NCI-H1436 treated with DMSO at 0.1 percent for 48 hours (cell line): ENCODE data around the gene FLRT3.

ENCODE experiments used
- DNase-seq: peaks from one replicate; lab custom pipeline; 2025; lab: John Stamatoyannopoulos, UW

Gene FLRT3

GRCh38 chr20:14319704-14320103 is 17.7 kb downstream of the FLRT3 start:
- DNase-seq = no peak

GRCh38 chr20:14313341-14314020 is 23.9 kb downstream of the FLRT3 start:
- DNase-seq = no peak

- no peak for DNase-seq
Measured at GRCh38 chr20:14312001-14312400, 25.4 kb downstream of the FLRT3 start.

- no peak for DNase-seq
Measured at GRCh38 chr20:14310977-14311627, 26.3 kb downstream of the FLRT3 start.

GRCh38 chr20:14307956-14308355 is 29.5 kb downstream of the FLRT3 start:
- DNase-seq = no peak

- DNase-seq = no peak
Measured at GRCh38 chr20:14304472-14304871, 32.9 kb downstream of the FLRT3 start.

GRCh38 chr20:14303651-14304050 is 33.8 kb downstream of the FLRT3 start:
- DNase-seq = no peak

- DNase-seq = no peak
Measured at GRCh38 chr20:14303106-14303505, 34.3 kb downstream of the FLRT3 start.

DNA sequence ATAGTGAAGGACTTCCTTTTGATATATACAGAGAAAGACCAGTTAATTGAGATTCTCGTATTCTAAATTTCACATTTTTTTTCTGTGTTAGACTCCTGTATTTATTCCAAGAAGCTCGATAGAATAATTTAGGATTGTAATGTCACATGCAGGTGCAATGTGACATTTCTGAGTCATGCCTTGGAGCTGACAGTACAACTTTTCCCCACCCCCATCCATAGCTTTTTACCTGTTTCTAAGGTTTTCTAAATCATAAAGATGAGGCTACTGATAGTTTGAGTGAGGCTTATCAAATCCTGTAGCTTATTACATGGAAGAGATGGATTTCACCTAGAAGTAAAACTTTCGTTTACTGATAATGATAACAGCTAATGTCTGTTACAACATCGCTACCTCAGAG is 37.6 kb downstream of the FLRT3 start:
- no peak for DNase-seq

GRCh38 chr20:14295770-14296309 is 41.6 kb downstream of the FLRT3 start:
- DNase-seq = no peak

DNA sequence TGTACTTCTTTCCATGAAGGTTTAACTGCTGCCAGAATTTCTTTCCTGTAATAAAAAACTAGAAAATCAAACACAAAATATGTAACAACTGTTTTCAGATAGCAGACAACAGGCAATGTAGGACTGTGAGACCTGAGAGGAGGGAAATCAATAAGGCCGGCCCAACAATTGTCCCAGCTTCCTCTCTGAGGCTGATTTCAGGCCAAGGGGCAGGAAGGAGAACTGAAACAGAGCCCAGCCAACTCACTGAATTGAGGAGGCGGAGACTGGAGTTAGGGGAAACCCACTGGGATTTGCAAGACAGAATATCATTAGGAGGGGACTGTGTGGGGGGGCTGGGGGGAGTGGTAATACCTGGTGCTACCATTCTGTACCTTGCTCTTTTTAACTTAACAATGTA is 42.2 kb downstream of the FLRT3 start:
- no peak for DNase-seq

DNA sequence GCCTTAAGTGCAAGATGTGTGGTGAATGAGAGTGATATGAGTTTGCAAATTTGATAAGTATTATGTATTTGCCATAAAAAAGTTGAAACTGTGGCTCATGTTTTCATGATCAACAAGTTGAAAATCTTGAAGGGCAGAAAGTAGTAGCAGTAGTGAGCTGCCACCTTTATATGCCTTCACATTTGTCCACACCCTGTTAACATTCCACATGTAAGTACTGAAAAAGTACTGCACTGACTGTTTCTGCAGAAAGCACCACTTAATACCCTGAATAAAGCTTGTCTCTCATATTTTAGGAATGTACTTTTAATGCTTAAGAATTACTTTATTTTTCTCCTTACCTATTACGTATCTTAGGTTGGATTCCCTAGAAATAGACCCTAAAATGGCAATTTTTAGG is 45.9 kb downstream of the FLRT3 start:
- no peak for DNase-seq

DNA sequence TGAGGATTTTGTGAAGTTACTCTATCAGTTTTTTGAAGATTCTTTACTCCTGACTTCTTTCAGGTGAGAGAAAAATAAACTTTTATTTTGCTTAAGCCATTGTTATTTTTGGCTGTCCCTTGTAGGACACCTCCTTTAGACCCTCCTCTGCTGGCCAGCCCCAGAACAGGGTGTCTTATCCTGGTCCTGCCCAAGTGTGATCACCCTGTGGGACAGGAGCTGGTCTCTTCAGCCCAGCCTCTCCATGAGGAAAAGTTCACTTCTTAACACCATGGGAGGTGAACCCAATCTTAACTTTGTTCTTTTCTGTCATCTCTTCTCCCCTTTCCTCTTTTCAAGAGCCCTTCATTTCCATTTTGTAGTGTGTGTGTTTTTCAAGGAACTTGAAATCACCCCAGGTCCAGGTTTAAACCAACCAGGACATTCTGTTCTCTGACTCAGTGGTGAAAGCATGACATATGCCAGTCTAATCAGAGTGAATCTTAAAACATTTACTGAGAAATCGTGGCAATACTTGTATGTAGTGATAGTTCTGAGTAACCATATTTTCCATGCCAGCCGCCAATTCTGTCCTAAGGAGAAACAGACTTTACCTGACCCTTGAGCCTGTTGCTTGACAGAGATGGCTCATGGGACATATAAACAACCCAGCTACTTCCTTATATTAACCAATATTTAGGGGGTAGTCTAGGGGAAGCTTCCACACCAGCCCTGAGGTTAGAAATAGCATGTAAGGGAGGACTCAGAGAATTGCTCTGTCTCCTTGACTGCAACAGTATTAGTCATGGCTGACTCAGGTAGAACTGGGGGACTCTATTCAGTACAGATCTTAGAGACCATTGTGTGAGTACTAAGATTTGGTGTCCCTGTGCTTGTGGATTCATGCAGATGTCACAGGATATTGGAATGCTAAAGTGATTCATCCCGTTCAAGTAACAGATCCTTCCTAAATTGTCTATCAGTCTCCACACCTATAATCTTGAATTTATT is 48.8 kb downstream of the FLRT3 start:
- no peak for DNase-seq

- no peak for DNase-seq
Measured at GRCh38 chr20:14284443-14284842, 53.0 kb downstream of the FLRT3 start.

DNA sequence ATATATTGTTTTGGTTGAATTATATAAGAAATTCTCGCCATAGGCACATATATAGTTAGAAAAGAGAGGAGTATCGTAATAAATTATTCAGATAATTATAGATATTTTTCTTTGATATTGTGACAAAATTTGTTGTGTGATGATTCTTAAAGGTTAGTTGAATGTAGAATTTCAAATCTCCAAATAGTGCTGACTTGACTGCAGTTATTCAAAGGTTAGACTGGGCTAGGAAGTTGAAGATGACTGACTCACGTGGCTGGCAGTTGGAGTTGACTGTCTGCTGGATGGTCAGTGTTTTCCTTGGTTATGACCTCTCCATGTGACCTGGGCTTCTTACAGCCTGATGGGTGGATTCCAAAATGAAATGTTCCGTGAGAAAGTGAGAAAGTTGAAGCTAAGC is 55.3 kb downstream of the FLRT3 start:
- no peak for DNase-seq
